Measurements from ENCODE around the gene CXorf58. TPM values are rescaled to one million over a fixed set of nuclear protein-coding genes. Genes with fewer than 3 reads are reported as not detected.
A peak's percentile ranks its signal among the peaks of the same experiment; 100 is the strongest.

Gene CXorf58
- total RNA-seq, 1 experiment from 2014 or later, result not detected

DNA sequence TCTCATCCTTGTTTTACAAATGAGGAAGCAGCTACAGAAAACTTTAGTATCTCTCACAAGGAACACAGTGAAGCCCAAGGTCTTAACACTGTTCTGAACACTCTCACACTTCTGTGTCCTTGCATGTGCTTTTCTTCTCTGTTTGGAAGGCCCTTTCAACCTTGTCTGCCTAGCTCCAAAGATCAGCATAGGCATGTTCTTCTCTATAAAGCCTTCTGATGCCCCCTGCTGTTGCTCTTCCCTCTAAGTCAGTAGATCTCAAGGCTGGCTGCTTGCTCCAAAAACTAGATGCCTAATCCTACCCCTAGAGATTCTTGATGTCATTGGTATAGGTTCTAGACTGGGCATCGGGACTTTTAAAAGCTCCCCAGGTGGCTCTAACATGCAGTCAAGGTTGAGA, 6.0 kb upstream of the CXorf58 start:
- intact Hi-C loops (cut with micrococcal nuclease), result loop anchor here (1.0 to 2.0 kb wide), 4 partner anchors 120 to 208 kb away; partner anchors contain the start of gene ACOT9
- ATAC-seq (peak; percentile 78), DNase-seq (ENCODE audit: low read depth, low spot score) (peak; percentile 67)
- H3K36me3 ChIP-seq (ENCODE audit: control insufficient read depth in 1 of 2, insufficient read depth in 2 of 2, low read length in 2 of 2), result no peaks in the 10 kb centered on the region
- peak overlapping the region; percentile 81 for H3K27ac ChIP-seq (ENCODE audit: low read depth, low read length)
- no peaks in the 10 kb centered on the region for H4K20me1 ChIP-seq (ENCODE audit: insufficient read depth)
- H3K9me3 ChIP-seq (ENCODE audit: control insufficient read depth in 1 of 2, insufficient read depth in 1 of 2, low read depth in 1 of 2, low read length in 2 of 2), result no peaks in the 10 kb centered on the region
- peak overlapping the region; percentile 62 for H3K4me2 ChIP-seq (ENCODE audit: low read length)
- no peaks in the 10 kb centered on the region for H3K27me3 ChIP-seq (ENCODE audit: insufficient read depth, low read length)
- peak in 2 of 3 experiments; percentile 47 to 48; a peak in 3 of 6 replicates for TF ChIP-seq CTCF (IDR thresholded peaks at IDR 0.05 in 2 of 3, conservative IDR thresholded peaks at IDR 0.05 in 1 of 3; ENCODE audit: borderline replicate concordance in 1 of 3, insufficient read depth in 1 of 3, low read depth in 2 of 3, low read length in 2 of 3)
- TF ChIP-seq POLR2A (IDR thresholded peaks at IDR 0.05; ENCODE audit: borderline replicate concordance, extremely low read depth, insufficient read depth, insufficient read length), result no peak
- H3K9me2 ChIP-seq (ENCODE audit: insufficient read depth), result no peaks in the 10 kb centered on the region
- no peak overlapping the region for H2AFZ ChIP-seq (ENCODE audit: low read depth, low read length, poor library complexity, severe bottlenecking)
- CTCF ChIA-PET, result interaction anchor here (0.8 to 3.9 kb wide), 17 partner anchors 11 to 1916 kb away, joined by 3 to 36 read pairs (median 5); partner anchors contain the start of genes ACOT9 and SAT1
- peak overlapping the region; percentile 37; the same call in 1 of the 2 replicates for H3K9ac ChIP-seq (ENCODE audit: low read length)
- RAD21 ChIA-PET (ENCODE audit: low non-redundant PET in 1 of 2, low total read pairs in 2 of 2, uncharacterized antibody in 2 of 2, unreplicated experiment in 2 of 2), result interaction anchor here (0.7 to 2.3 kb wide), 9 partner anchors 13 to 205 kb away, joined by 3 to 10 read pairs (median 6); partner anchors contain the start of genes ACOT9 (in 1 of the 2) and SAT1 (in 1 of the 2)
- no peak overlapping the region for H3K4me3 ChIP-seq (replicated peaks in 1 of 2; ENCODE audit: low read depth in 1 of 2, low read length in 2 of 2)
- POLR2A ChIA-PET, result interaction anchor here (0.6 to 3.0 kb wide), 9 partner anchors 12 to 257 kb away, joined by 3 to 75 read pairs (median 5); partner anchors contain the start of genes PRDX4 and SAT1
- peaks cover 18% of the 10 kb centered on the region; the same call in 1 of the 2 replicates for H3K79me2 ChIP-seq (ENCODE audit: insufficient read depth, low read length)
- BruUV-seq (replicated peaks), result no TSS peak
- H3K4me1 ChIP-seq (ENCODE audit: control insufficient read depth in 1 of 2, insufficient read depth in 2 of 2, low read length in 2 of 2), result peaks cover 49 to 65% of the 10 kb centered on the region in 2 experiments

DNA sequence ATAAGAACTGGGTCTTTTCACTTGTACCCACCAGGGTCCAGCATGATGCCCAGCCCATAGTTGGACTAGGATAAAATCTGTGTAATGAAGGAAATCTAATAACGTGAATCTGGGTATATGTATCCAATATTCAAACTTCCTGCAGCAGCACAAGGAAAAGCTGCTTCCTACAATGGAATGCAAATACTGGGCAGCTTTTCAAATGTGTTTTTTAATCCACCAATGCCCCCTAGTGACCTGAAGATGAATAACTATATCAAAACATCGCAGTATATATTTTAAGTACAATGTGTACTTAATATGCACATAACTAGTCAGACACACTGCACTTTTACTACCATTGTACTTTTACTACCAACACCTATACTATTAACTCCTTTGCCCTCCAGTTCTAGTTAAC, 5.4 kb upstream of the CXorf58 start:
- ChIA-PET CTCF (interaction anchor here (0.9 to 3.9 kb wide), 16 partner anchors 10 to 1917 kb away, joined by 3 to 36 read pairs (median 5); partner anchors contain the start of genes ACOT9 and SAT1), RAD21 (ENCODE audit: low non-redundant PET in 1 of 2, low total read pairs in 2 of 2, uncharacterized antibody in 2 of 2, unreplicated experiment in 2 of 2) (interaction anchor here (1.3 to 2.3 kb wide), 6 partner anchors 95 to 206 kb away, joined by 4 to 10 read pairs (median 6); partner anchors contain the start of genes ACOT9 (in 1 of the 2) and SAT1 (in 1 of the 2)), POLR2A (interaction anchor here (0.6 to 3.0 kb wide), 8 partner anchors 95 to 258 kb away, joined by 3 to 75 read pairs (median 4); partner anchors contain the start of genes PRDX4 and SAT1)
- no peaks in the 10 kb centered on the region for H3K9me3 ChIP-seq (ENCODE audit: control insufficient read depth in 1 of 2, insufficient read depth in 1 of 2, low read depth in 1 of 2, low read length in 2 of 2)
- peak overlapping the region; percentile 62 for H3K4me2 ChIP-seq (ENCODE audit: low read length)
- peaks cover 43 to 59% of the 10 kb centered on the region in 2 experiments for H3K4me1 ChIP-seq (ENCODE audit: control insufficient read depth in 1 of 2, insufficient read depth in 2 of 2, low read length in 2 of 2)
- no peak overlapping the region for H2AFZ ChIP-seq (ENCODE audit: low read depth, low read length, poor library complexity, severe bottlenecking)
- H4K20me1 ChIP-seq (ENCODE audit: insufficient read depth), result no peaks in the 10 kb centered on the region
- peak overlapping the region; percentile 37; the same call in 1 of the 2 replicates for H3K9ac ChIP-seq (ENCODE audit: low read length)
- no TSS peak for BruUV-seq (replicated peaks)
- intact Hi-C loops (cut with micrococcal nuclease), result loop anchor here (1.0 kb wide), 3 partner anchors 120 to 208 kb away; no protein-coding TSS in a partner anchor
- TF ChIP-seq CTCF (IDR thresholded peaks at IDR 0.05 in 2 of 3, conservative IDR thresholded peaks at IDR 0.05 in 1 of 3; ENCODE audit: borderline replicate concordance in 1 of 3, insufficient read depth in 1 of 3, low read depth in 2 of 3, low read length in 2 of 3) (peak in 2 of 3 experiments; percentile 27 to 54; a peak in 3 of 6 replicates), ATF3 (IDR thresholded peaks at IDR 0.05) (no peak)
- H3K27me3 ChIP-seq (ENCODE audit: insufficient read depth, low read length), result no peaks in the 10 kb centered on the region
- no peaks in the 10 kb centered on the region for H3K36me3 ChIP-seq (ENCODE audit: control insufficient read depth in 1 of 2, insufficient read depth in 2 of 2, low read length in 2 of 2)
- peak; percentile 37; the same call in 1 of the 2 replicates for ATAC-seq
- peaks cover 22% of the 10 kb centered on the region; the same call in 1 of the 2 replicates for H3K79me2 ChIP-seq (ENCODE audit: insufficient read depth, low read length)
- no peak for DNase-seq (ENCODE audit: low read depth, low spot score)
- peak overlapping the region; percentile 81 for H3K27ac ChIP-seq (ENCODE audit: low read depth, low read length)
- no peak overlapping the region for H3K4me3 ChIP-seq (replicated peaks in 1 of 2; ENCODE audit: low read depth in 1 of 2, low read length in 2 of 2)
- no peaks in the 10 kb centered on the region for H3K9me2 ChIP-seq (ENCODE audit: insufficient read depth)

Measured in HCT116 (cell line).